ENCODE data around the gene HBE1.
"Not testable (repeated sequence)": the region's sequence is repeated elsewhere in the genome, so short reads cannot be mapped to it uniquely, and the experiment has no call there.

The HBE1 gene

GRCh38 chr11:5284637-5285036 lies 14.9 kb upstream of the HBE1 start:
- no peak for DNase-seq

GRCh38 chr11:5283882-5284281 lies 14.1 kb upstream of the HBE1 start:
- DNase-seq: no peak

- DNase-seq: no peak
Measured at GRCh38 chr11:5283086-5283485, 13.3 kb upstream of the HBE1 start.

- DNase-seq: no peak
Measured at GRCh38 chr11:5282628-5283027, 12.9 kb upstream of the HBE1 start.

- DNase-seq: no peak
Measured at GRCh38 chr11:5281596-5281995, 11.9 kb upstream of the HBE1 start.

- DNase-seq: no peak
Measured at GRCh38 chr11:5280582-5281102, 10.9 kb upstream of the HBE1 start.

- no peak for DNase-seq
Measured at GRCh38 chr11:5279471-5280090, 9.8 kb upstream of the HBE1 start.

- DNase-seq: no peak
Measured at GRCh38 chr11:5277807-5278382, 8.2 kb upstream of the HBE1 start.

GRCh38 chr11:5276697-5277096 lies 7.0 kb upstream of the HBE1 start:
- DNase-seq: no peak

- no peak for DNase-seq
Measured at GRCh38 chr11:5275369-5276110, 5.8 kb upstream of the HBE1 start.

GRCh38 chr11:5274395-5274794 lies 4.7 kb upstream of the HBE1 start:
- DNase-seq: no peak

- DNase-seq: no peak
Measured at GRCh38 chr11:5272395-5273017, 2.8 kb upstream of the HBE1 start.

GRCh38 chr11:5267033-5267563 lies 2.6 kb downstream of the HBE1 start:
- no peak for DNase-seq

- DNase-seq: no peak
Measured at GRCh38 chr11:5266609-5267008, 3.1 kb downstream of the HBE1 start.

- no peak for DNase-seq
Measured at GRCh38 chr11:5265832-5266231, 3.9 kb downstream of the HBE1 start.

GRCh38 chr11:5258543-5259262 lies 11.0 kb downstream of the HBE1 start:
- DNase-seq: no peak

- no peak for DNase-seq
Measured at GRCh38 chr11:5257296-5257695, 12.4 kb downstream of the HBE1 start.

- DNase-seq: not testable (repeated sequence)
Measured at GRCh38 chr11:5254646-5255413, 14.9 kb downstream of the HBE1 start, which contains the start of gene HBG2. Gene HBG2 (minus strand): TSS chr11:5254781. CDS start chr11:5254728, 53 bp downstream.

GRCh38 chr11:5254023-5254422 lies 15.7 kb downstream of the HBE1 start:
- not testable (repeated sequence) for DNase-seq

- DNase-seq: not testable (repeated sequence)
Measured at GRCh38 chr11:5253440-5253839, 16.3 kb downstream of the HBE1 start.

GRCh38 chr11:5252919-5253265 lies 16.9 kb downstream of the HBE1 start:
- DNase-seq: no peak
